ENCODE measurements around the gene AOC2.

DNA sequence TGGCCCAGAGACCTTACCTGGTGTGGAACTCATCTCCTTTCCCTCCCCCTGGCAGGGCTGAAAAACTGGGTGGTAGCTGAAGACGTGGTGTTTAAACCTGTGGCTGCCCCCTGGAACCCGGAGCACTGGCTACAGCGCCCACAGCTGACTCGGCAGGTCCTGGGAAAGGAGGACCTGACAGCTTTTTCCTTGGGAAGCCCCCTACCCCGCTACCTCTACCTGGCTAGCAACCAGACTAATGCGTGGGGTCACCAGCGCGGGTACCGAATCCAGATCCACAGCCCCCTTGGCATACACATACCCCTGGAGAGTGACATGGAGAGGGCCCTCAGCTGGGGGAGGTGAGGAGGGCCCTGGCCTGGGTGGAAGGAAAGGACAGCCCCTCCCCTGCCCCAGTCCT, 4.7 kb downstream of the AOC2 start:
- TF ChIP-seq, protein P1, sequence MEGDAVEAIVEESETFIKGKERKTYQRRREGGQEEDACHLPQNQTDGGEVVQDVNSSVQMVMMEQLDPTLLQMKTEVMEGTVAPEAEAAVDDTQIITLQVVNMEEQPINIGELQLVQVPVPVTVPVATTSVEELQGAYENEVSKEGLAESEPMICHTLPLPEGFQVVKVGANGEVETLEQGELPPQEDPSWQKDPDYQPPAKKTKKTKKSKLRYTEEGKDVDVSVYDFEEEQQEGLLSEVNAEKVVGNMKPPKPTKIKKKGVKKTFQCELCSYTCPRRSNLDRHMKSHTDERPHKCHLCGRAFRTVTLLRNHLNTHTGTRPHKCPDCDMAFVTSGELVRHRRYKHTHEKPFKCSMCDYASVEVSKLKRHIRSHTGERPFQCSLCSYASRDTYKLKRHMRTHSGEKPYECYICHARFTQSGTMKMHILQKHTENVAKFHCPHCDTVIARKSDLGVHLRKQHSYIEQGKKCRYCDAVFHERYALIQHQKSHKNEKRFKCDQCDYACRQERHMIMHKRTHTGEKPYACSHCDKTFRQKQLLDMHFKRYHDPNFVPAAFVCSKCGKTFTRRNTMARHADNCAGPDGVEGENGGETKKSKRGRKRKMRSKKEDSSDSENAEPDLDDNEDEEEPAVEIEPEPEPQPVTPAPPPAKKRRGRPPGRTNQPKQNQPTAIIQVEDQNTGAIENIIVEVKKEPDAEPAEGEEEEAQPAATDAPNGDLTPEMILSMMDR (IDR thresholded peaks at IDR 0.05; ENCODE audit: low read length): no peak
- TF ChIP-seq EZH2 (IDR thresholded peaks at IDR 0.05; ENCODE audit: borderline replicate concordance, low read length): no peak

All from OCI-LY1 (cell line).